ENCODE measurements around the gene WDR87. TPM values are rescaled to one million over a fixed set of nuclear protein-coding genes. Genes with fewer than 3 reads are reported as not detected.

Gene WDR87
- polyA plus RNA-seq, 1 experiment = not detected

DNA sequence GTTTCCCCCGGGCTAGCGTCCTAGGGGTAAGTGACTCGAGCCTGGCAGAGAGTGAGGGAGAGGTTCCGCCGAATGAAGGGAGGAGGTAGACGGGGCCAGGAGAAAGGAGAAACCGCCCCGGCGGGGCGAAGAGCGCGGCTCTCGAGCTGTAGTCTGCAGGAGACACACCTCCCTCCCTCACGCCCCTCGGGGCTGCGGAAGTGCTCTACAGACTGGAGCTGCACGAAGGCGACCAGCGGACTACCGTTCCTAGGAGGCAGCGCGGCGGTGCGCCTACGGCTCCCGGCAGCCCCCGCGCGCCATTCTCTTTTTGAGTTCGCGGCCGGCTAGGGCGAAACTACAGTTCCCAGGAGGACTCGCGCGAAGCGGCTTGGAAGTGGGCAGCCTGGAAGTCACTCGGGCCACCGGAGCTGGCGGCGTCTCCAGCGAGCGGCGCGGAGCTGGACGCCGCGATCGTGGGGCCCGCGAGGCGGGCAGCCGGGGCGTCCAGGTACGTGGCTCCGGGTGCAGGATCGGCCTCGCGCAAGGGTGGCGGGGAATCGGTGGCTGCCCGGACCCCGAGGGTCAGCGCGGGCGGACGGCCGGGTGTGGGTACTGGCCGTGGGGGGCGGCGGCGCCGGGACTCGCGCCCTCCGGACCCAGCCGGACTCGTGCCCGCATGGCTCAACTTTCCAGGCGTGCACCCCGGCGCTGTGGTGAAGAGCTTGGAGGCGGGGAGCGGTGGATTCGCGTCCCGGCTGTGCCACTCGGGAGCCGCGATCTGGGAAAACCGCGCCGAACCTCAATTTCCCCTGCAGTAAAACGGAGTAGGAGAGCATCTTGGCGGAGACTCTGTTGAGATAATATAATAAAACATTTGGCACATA is 708 bp upstream of the WDR87 start, which contains the start of gene SIPA1L3:
Gene SIPA1L3, plus strand, starts transcription at position 340 of the 866 bp plus-strand sequence. CDS start 174,358 bp downstream, outside the sequence.
- peak; percentile 86 for DNase-seq (ENCODE audit: low read depth, low spot score)
- TF ChIP-seq, protein P1, sequence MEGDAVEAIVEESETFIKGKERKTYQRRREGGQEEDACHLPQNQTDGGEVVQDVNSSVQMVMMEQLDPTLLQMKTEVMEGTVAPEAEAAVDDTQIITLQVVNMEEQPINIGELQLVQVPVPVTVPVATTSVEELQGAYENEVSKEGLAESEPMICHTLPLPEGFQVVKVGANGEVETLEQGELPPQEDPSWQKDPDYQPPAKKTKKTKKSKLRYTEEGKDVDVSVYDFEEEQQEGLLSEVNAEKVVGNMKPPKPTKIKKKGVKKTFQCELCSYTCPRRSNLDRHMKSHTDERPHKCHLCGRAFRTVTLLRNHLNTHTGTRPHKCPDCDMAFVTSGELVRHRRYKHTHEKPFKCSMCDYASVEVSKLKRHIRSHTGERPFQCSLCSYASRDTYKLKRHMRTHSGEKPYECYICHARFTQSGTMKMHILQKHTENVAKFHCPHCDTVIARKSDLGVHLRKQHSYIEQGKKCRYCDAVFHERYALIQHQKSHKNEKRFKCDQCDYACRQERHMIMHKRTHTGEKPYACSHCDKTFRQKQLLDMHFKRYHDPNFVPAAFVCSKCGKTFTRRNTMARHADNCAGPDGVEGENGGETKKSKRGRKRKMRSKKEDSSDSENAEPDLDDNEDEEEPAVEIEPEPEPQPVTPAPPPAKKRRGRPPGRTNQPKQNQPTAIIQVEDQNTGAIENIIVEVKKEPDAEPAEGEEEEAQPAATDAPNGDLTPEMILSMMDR (IDR thresholded peaks at IDR 0.05; ENCODE audit: low read depth, low read length) = no peak; the same call in 1 of the 2 replicates
- Histone ChIP-seq H3K9me3 (ENCODE audit: control insufficient read depth, insufficient read depth, low read length) (no peaks in the 10 kb centered on the region; the same call in 1 of the 2 replicates), H3K27ac (ENCODE audit: low read depth, low read length) (peak within 1 kb of the TSS; percentile 65), H3K4me3 (ENCODE audit: low read depth, low read length) (peak within 1 kb of the TSS; percentile 96), H3K27me3 (ENCODE audit: control insufficient read depth, insufficient read depth, low read length) (no peaks in the 10 kb centered on the region)
- POLR2A ChIA-PET = interaction anchor here (0.5 to 2.1 kb wide), 7 partner anchors 25 to 173 kb away, joined by 3 to 20 read pairs (median 4); no protein-coding TSS in a partner anchor
- CTCF ChIA-PET = interaction anchor here (1.0 to 1.7 kb wide), 5 partner anchors 137 to 337 kb away, joined by 3 to 7 read pairs (median 4); no protein-coding TSS in a partner anchor

DNA sequence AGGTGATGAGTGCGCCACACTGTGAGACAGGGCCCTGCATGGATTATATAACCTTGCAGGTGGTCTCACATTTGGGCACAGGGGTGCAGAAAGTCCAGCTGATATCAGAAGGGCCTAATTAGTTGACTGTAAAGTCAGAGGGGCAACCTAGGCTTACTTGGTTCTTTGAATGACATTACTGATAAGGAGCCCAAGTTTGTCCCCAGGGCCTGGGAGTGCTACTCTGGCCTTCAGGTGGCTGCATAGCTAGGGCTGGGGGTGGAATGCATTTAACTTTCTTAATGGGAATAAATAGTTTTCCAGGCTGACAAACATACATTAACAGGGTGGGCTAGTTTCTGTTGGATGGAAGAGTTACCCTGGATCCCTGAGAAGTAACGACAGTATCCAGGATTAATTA is 3.3 kb downstream of the WDR87 start:
- Histone ChIP-seq H3K9me3 (ENCODE audit: control insufficient read depth, insufficient read depth, low read length) (no peaks in the 10 kb centered on the region; the same call in 1 of the 2 replicates), H3K27ac (ENCODE audit: low read depth, low read length) (no peak overlapping the region), H3K27me3 (ENCODE audit: control insufficient read depth, insufficient read depth, low read length) (no peaks in the 10 kb centered on the region), H3K4me3 (ENCODE audit: low read depth, low read length) (no peak overlapping the region)
- CTCF ChIA-PET = interaction anchor here (0.6 to 2.3 kb wide), 38 partner anchors 9 to 533 kb away, joined by 3 to 31 read pairs (median 5); partner anchors contain the start of genes CATSPERG, GGN, ZNF527 and ZNF573
- POLR2A ChIA-PET = interaction anchor here (0.5 to 1.6 kb wide), 2 partner anchors 101 to 224 kb away, joined by 3 to 14 read pairs; no protein-coding TSS in a partner anchor
- TF ChIP-seq, protein P1 (IDR thresholded peaks at IDR 0.05; ENCODE audit: low read depth, low read length) = no peak
- DNase-seq (ENCODE audit: low read depth, low spot score) = no peak

DNA sequence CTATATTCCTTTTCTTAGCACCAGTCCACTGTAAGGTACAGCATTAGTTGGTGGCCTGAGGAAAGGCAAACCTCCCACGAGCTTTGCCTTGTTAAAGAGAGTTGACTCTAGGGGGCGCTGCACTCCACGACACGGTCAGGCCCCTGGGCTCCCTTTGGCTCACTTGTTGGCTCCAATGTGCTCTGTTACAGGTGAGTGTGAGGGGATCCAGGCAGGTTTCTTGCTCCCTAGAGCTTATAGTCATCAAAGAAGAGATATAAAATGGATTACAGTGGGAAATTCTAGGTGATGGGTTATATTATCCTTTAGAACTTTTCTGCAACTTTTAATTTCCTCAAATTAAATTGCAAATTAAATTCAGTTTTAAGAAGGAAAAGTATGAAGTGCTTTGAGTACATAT is 3.7 kb downstream of the WDR87 start:
- H3K9me3 ChIP-seq (ENCODE audit: control insufficient read depth, insufficient read depth, low read length) = no peaks in the 10 kb centered on the region; the same call in 1 of the 2 replicates
- TF ChIP-seq, protein P1 (IDR thresholded peaks at IDR 0.05; ENCODE audit: low read depth, low read length) = peak; percentile 86
- ChIA-PET POLR2A (interaction anchor here (0.5 to 1.6 kb wide), 4 partner anchors 17 to 376 kb away, joined by 3 to 14 read pairs (median 4); no protein-coding TSS in a partner anchor), CTCF (interaction anchor here (0.5 to 2.3 kb wide), 70 partner anchors 8 to 742 kb away, joined by 3 to 31 read pairs (median 4); partner anchors contain the start of genes CATSPERG, EIF3K, GGN and ZNF527)
- H3K27ac ChIP-seq (ENCODE audit: low read depth, low read length) = no peak overlapping the region
- H3K27me3 ChIP-seq (ENCODE audit: control insufficient read depth, insufficient read depth, low read length) = no peaks in the 10 kb centered on the region
- no peak overlapping the region for H3K4me3 ChIP-seq (ENCODE audit: low read depth, low read length)
- peak; percentile 34 for DNase-seq (ENCODE audit: low read depth, low spot score)

DNA sequence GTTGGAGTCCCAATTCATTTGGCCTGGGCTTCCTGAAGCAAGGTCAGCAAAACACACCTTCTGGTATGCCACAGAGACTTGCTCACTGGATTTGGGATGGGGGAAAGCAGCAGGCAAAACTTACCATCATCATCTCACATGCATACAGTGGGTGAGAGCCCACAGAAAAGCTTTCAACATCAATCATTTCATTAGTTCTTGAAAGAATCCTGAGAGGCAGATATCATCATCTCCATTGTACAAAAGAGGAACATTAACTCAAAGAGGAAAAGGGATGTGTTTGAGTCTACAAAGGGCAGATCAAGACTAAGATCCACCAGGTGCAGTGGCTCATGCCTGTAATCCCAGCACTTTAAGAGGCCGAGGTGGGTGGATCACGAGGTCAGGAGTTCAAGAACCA is 6.4 kb downstream of the WDR87 start:
- POLR2A ChIA-PET = no interaction called here
- Histone ChIP-seq H3K4me3 (ENCODE audit: low read depth, low read length) (no peak overlapping the region), H3K9me3 (ENCODE audit: control insufficient read depth, insufficient read depth, low read length) (no peaks in the 10 kb centered on the region), H3K27me3 (ENCODE audit: control insufficient read depth, insufficient read depth, low read length) (no peaks in the 10 kb centered on the region), H3K27ac (ENCODE audit: low read depth, low read length) (no peak overlapping the region)
- TF ChIP-seq, protein P1 (IDR thresholded peaks at IDR 0.05; ENCODE audit: low read depth, low read length) = no peak
- no peak for DNase-seq (ENCODE audit: low read depth, low spot score)
- CTCF ChIA-PET = interaction anchor here (0.6 to 1.7 kb wide), 11 partner anchors 32 to 474 kb away, joined by 3 to 8 read pairs (median 4); partner anchors contain the start of gene PSMD8
